Stimulated activated CD8-positive, alpha-beta memory T cell treated with anti-CD3 and anti-CD28 coated beads, Interleukin-2, amount 100 ng/mL, for 48 hours (primary cell): ENCODE data around the gene G6PC3.
"Not testable (repeated sequence)": the region's sequence is repeated elsewhere in the genome, so short reads cannot be mapped to it uniquely, and the experiment has no call there.

Experiments used
- DNase-seq, 2 donors: peaks; one replicate each; pipeline ENCODE4 v3.0.0-alpha.2; 2020; ENCODE audit warnings: low read depth in 2 of 2

G6PC3 gene

GRCh38 chr17:44108440-44109311 lies 38.1 kb downstream of the G6PC3 start:
- DNase-seq: no peak

GRCh38 chr17:44109312-44109630 lies 38.7 kb downstream of the G6PC3 start:
- DNase-seq: no peak

- no peak for DNase-seq
Measured at GRCh38 chr17:44110011-44110686, 39.6 kb downstream of the G6PC3 start.

- peak; percentile 56 to 65 for DNase-seq
Measured at GRCh38 chr17:44110823-44111633, 40.5 kb downstream of the G6PC3 start.

- no peak for DNase-seq
Measured at GRCh38 chr17:44111777-44112176, 41.2 kb downstream of the G6PC3 start.

GRCh38 chr17:44112284-44113280 lies 42.0 kb downstream of the G6PC3 start:
- no peak for DNase-seq

- DNase-seq: no peak
Measured at GRCh38 chr17:44113382-44113781, 42.8 kb downstream of the G6PC3 start.

GRCh38 chr17:44113868-44114840 lies 43.6 kb downstream of the G6PC3 start:
- no peak for DNase-seq

GRCh38 chr17:44115585-44116415 lies 45.3 kb downstream of the G6PC3 start:
- DNase-seq: no peak

GRCh38 chr17:44117351-44117750 lies 46.8 kb downstream of the G6PC3 start:
- DNase-seq: no peak

- no peak for DNase-seq
Measured at GRCh38 chr17:44118427-44119050, 48.0 kb downstream of the G6PC3 start.

- no peak for DNase-seq
Measured at GRCh38 chr17:44119062-44119461, 48.5 kb downstream of the G6PC3 start.

GRCh38 chr17:44119798-44120197 lies 49.3 kb downstream of the G6PC3 start:
- DNase-seq: no peak

GRCh38 chr17:44120281-44120680 lies 49.7 kb downstream of the G6PC3 start:
- DNase-seq: not testable (repeated sequence)

GRCh38 chr17:44120851-44121605 lies 50.5 kb downstream of the G6PC3 start:
- no peak for DNase-seq

GRCh38 chr17:44121997-44122815 lies 51.7 kb downstream of the G6PC3 start:
- no peak for DNase-seq

- DNase-seq: no peak
Measured at GRCh38 chr17:44122816-44123355, 52.4 kb downstream of the G6PC3 start.
